ENCODE measurements around the gene ARL6IP6.

The ARL6IP6 gene

GRCh38 chr2:152796941-152797340 is 78.5 kb downstream of the ARL6IP6 start:
- DNase-seq = no peak
- Histone ChIP-seq H2AFZ (ENCODE audit: low read depth, low read length) (no peak overlapping the region), H3K4me1 (ENCODE audit: control insufficient read depth, insufficient read depth, low read depth, low read length) (no peaks in the 10 kb centered on the region), H3K23ac (ENCODE audit: low read length in 2 of 2) (no peak overlapping the region), H4K8ac (ENCODE audit: low read length) (no peak overlapping the region), H3K18ac (ENCODE audit: low read depth in 1 of 2, low read length in 2 of 2) (no peak overlapping the region), H3K4me3 (ENCODE audit: insufficient read depth in 1 of 2, low read depth in 1 of 2, low read length in 2 of 2) (no peak overlapping the region), H3K14ac (ENCODE audit: low read length in 2 of 2) (no peak overlapping the region), H3K27me3 (ENCODE audit: control insufficient read depth in 1 of 2, insufficient read depth in 1 of 2, low read length in 2 of 2) (no peaks in the 10 kb centered on the region), H3K27ac (ENCODE audit: low read length, poor library complexity, severe bottlenecking) (no peak overlapping the region), H3K79me1 (replicated peaks; ENCODE audit: low read length, poor library complexity, severe bottlenecking) (no peaks in the 10 kb centered on the region), H3K36me3 (ENCODE audit: control insufficient read depth in 1 of 2, insufficient read depth in 2 of 2, low read depth in 1 of 2, low read length in 2 of 2) (no peaks in the 10 kb centered on the region), H3K9ac (ENCODE audit: low read length) (no peak overlapping the region), H2BK120ac (ENCODE audit: low read depth, low read length) (no peak overlapping the region), H2BK5ac (ENCODE audit: low read depth, low read length, poor library complexity, severe bottlenecking) (no peak overlapping the region), H4K91ac (ENCODE audit: low read length) (no peak overlapping the region), H2BK12ac (ENCODE audit: low read length in 2 of 2) (no peak overlapping the region), H2AK5ac (ENCODE audit: low read length, severe bottlenecking) (no peak overlapping the region), H3K4me2 (ENCODE audit: low read length, poor library complexity, severe bottlenecking) (no peak overlapping the region), H3K9me3 (ENCODE audit: control insufficient read depth, low read length) (no peaks in the 10 kb centered on the region), H3K4ac (ENCODE audit: low read depth in 1 of 2, low read length in 2 of 2) (no peak overlapping the region), H2BK15ac (ENCODE audit: low read depth, poor library complexity, severe bottlenecking) (no peak overlapping the region)
- WGBS = no CpG with 5 or more reads among the region's 1 CpG

GRCh38 chr2:152804687-152805408 is 86.4 kb downstream of the ARL6IP6 start:
- Histone ChIP-seq H2BK5ac (ENCODE audit: low read depth, low read length, poor library complexity, severe bottlenecking) (no peak overlapping the region), H3K4me3 (ENCODE audit: insufficient read depth in 1 of 2, low read depth in 1 of 2, low read length in 2 of 2) (no peak overlapping the region), H2BK15ac (ENCODE audit: low read depth, poor library complexity, severe bottlenecking) (no peak overlapping the region), H3K23ac (ENCODE audit: low read length in 2 of 2) (no peak overlapping the region), H3K79me1 (replicated peaks; ENCODE audit: low read length, poor library complexity, severe bottlenecking) (no peaks in the 10 kb centered on the region), H3K9me3 (ENCODE audit: control insufficient read depth, low read length) (no peaks in the 10 kb centered on the region), H3K4ac (ENCODE audit: low read depth in 1 of 2, low read length in 2 of 2) (no peak overlapping the region), H2BK12ac (ENCODE audit: low read length in 2 of 2) (no peak overlapping the region), H3K36me3 (ENCODE audit: control insufficient read depth in 1 of 2, insufficient read depth in 2 of 2, low read depth in 1 of 2, low read length in 2 of 2) (no peaks in the 10 kb centered on the region), H3K14ac (ENCODE audit: low read length in 2 of 2) (no peak overlapping the region), H3K18ac (ENCODE audit: low read depth in 1 of 2, low read length in 2 of 2) (no peak overlapping the region), H4K91ac (ENCODE audit: low read length) (no peak overlapping the region), H3K27me3 (ENCODE audit: control insufficient read depth in 1 of 2, insufficient read depth in 1 of 2, low read length in 2 of 2) (no peaks in the 10 kb centered on the region), H3K4me2 (ENCODE audit: low read length, poor library complexity, severe bottlenecking) (no peak overlapping the region), H2AK5ac (ENCODE audit: low read length, severe bottlenecking) (no peak overlapping the region), H2BK120ac (ENCODE audit: low read depth, low read length) (no peak overlapping the region), H3K27ac (ENCODE audit: low read length, poor library complexity, severe bottlenecking) (no peak overlapping the region), H4K8ac (ENCODE audit: low read length) (no peak overlapping the region), H2AFZ (ENCODE audit: low read depth, low read length) (no peak overlapping the region), H3K4me1 (ENCODE audit: control insufficient read depth, insufficient read depth, low read depth, low read length) (no peaks in the 10 kb centered on the region), H3K9ac (ENCODE audit: low read length) (no peak overlapping the region)
- WGBS = 91% methylated on average over 23 of the region's 29 CpGs
- DNase-seq = no peak

- no peak overlapping the region for H4K91ac ChIP-seq (ENCODE audit: low read length)
- no peak overlapping the region for H2AK5ac ChIP-seq (ENCODE audit: low read length, severe bottlenecking)
- no peaks in the 10 kb centered on the region for H3K79me1 ChIP-seq (replicated peaks; ENCODE audit: low read length, poor library complexity, severe bottlenecking)
- H3K18ac ChIP-seq (ENCODE audit: low read depth in 1 of 2, low read length in 2 of 2) = no peak overlapping the region
- H3K36me3 ChIP-seq (ENCODE audit: control insufficient read depth in 1 of 2, insufficient read depth in 2 of 2, low read depth in 1 of 2, low read length in 2 of 2) = no peaks in the 10 kb centered on the region
- H3K27ac ChIP-seq (ENCODE audit: low read length, poor library complexity, severe bottlenecking) = no peak overlapping the region
- H3K4me3 ChIP-seq (ENCODE audit: insufficient read depth in 1 of 2, low read depth in 1 of 2, low read length in 2 of 2) = no peak overlapping the region
- no peak overlapping the region for H2BK120ac ChIP-seq (ENCODE audit: low read depth, low read length)
- no peak overlapping the region for H3K4ac ChIP-seq (ENCODE audit: low read depth in 1 of 2, low read length in 2 of 2)
- H3K23ac ChIP-seq (ENCODE audit: low read length in 2 of 2) = no peak overlapping the region
- H2BK15ac ChIP-seq (ENCODE audit: low read depth, poor library complexity, severe bottlenecking) = no peak overlapping the region
- H3K4me1 ChIP-seq (ENCODE audit: control insufficient read depth, insufficient read depth, low read depth, low read length) = no peaks in the 10 kb centered on the region
- H3K9me3 ChIP-seq (ENCODE audit: control insufficient read depth, low read length) = peaks cover 19% of the 10 kb centered on the region
- H4K8ac ChIP-seq (ENCODE audit: low read length) = no peak overlapping the region
- no peak overlapping the region for H2BK12ac ChIP-seq (ENCODE audit: low read length in 2 of 2)
- no peaks in the 10 kb centered on the region for H3K27me3 ChIP-seq (ENCODE audit: control insufficient read depth in 1 of 2, insufficient read depth in 1 of 2, low read length in 2 of 2)
- H2AFZ ChIP-seq (ENCODE audit: low read depth, low read length) = no peak overlapping the region
- H2BK5ac ChIP-seq (ENCODE audit: low read depth, low read length, poor library complexity, severe bottlenecking) = no peak overlapping the region
- DNase-seq = no peak
- no peak overlapping the region for H3K14ac ChIP-seq (ENCODE audit: low read length in 2 of 2)
- H3K9ac ChIP-seq (ENCODE audit: low read length) = no peak overlapping the region
- WGBS = 77% methylated on average over 2 of the region's 3 CpGs
- no peak overlapping the region for H3K4me2 ChIP-seq (ENCODE audit: low read length, poor library complexity, severe bottlenecking)
Observed at GRCh38 chr2:152811916-152812315, 93.5 kb downstream of the ARL6IP6 start.
